Amniotic stem cell (primary cell): ENCODE measurements around the gene ZNF43.
"Not testable (repeated sequence)": the region's sequence is repeated elsewhere in the genome, so short reads cannot be mapped to it uniquely, and the experiment has no call there.

Source experiments
- DNase-seq: peaks from one replicate; lab custom pipeline; 2025; lab: John Stamatoyannopoulos, UW

Gene ZNF43

DNA sequence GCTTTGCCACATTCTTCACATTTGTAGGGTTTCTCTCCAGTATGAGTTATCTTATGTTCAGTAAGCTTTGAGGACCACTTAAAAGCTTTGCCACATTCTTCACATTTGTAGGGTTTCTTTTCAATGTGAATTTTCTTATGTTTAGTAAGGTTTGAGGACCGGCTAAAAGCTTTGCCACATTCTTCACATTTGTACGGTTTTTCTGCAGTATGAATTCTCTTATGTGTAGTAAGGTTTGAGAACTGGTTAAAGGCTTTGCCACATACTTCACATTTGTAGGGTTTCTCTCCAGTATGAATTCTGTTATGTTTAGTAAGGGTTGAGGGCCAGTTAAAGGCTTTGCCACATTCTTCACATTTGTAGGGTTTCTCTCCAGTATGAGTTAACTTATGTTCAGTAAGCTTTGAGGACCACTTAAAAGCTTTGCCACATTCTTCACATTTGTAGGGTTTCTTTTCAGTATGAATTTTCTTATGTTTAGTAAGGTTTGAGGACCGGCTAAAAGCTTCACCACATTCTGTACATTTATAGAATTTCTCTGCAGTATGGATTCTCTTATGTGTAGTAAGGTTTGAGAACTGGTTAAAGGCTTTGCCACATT, 27.5 kb downstream of the ZNF43 start:
- DNase-seq = not testable (repeated sequence)

DNA sequence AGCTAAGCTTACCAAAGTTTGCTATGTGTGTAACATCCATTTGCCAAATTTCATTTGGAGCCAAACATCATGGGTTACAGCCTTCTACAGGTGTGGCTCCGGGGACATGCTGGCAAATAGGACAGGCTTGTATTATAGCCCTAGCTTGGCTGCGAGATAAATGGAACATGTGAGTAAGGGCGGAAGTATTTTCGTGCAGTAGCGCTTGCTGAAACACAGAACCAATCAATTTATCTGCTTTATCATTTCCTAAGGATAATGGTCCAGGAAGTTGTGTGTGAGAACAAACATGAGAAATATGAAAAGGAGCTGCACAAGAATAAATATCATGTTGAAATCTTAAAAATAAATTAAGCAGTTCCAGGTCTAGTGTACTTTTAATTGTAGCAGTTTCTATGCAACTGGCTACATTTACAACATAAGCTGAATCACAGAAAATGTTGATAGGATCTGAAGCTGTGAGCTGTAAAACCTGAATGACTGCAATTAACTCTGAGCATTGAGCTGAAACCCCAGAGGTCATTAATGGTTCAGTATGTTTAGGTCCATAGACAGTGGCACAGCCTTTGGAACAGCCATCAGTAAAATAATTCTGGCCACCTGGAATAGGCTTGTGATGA, 46.4 kb downstream of the ZNF43 start:
- DNase-seq = no peak

DNA sequence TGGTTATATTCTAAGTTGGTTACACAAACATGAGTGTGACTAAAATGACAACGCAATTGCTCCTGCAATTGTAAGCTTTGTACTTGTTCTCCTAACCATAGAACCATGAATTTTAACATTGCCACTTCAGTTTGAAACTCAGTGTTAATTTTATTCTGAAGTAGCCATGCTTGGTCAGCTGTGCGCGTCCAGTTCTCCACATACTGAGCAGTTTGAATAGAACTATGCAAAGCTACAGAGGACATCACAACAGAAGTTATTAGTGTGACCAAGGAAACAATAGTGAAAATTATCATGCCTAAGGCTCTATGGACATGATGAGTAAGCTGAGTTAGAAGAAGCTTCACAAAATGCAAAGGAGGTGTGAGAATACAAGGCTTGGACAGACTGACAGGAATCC, 49.0 kb downstream of the ZNF43 start:
- no peak for DNase-seq

DNA sequence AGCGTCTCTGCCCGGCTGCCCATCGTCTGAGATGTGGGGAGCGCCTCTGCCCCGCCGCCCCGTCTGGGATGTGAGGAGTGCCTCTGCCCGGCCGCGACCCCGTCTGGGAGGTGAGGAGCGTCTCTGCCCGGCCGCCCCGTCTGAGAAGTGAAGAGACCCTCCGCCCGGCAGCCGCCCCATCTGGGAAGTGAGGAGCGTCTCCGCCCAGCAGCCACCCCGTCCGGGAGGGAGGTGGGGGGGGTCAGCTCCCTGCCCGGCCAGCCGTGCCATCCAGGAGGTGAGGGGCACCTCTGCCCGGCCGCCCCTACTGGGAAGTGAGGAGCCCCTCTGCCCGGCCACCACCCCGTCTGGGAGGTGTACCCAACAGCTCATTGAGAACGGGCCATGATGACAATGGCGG, 60.2 kb downstream of the ZNF43 start:
- not testable (repeated sequence) for DNase-seq

DNA sequence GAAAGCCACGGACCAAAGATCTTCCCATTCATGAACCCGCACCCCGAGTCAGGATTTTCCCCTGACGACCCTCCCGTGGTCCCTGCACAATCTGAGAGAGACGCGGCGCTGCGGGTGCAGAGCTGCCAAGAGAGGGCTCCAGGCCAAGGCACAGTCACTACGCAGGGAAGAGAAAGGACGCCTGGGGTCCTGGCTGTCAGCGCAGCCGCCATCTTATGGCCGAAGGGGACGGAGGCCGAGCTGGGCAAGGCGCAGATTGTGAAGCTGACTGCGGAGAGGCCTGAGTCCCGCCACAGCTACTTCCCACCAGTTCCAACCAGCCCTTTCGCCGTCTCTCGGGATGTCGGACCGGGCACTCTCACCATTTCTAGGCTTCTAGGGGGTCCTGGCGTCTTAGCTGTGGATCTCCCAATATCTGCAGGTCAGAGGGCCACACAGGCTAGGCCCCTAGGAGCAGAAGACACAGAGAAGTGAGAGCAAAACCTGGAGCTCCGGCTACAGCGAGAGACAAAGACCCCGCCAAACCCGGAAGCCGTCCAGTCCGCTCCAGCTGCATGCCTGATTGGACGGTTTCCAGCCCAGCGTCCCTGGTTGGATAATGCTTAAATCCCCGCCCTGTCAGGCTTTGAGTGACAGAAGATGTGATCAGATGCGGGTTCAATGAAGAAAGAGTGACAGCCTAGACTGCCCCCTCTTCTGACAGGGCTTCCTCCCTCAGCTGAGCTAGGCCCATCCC, 68.7 kb downstream of the ZNF43 start, which contains the start of gene ZNF100:
ZNF100 (minus strand) TSS at position 515 of the 736 bp plus-strand sequence; CDS start at position 365, 150 bp downstream.
- peak; percentile 89 for DNase-seq

DNA sequence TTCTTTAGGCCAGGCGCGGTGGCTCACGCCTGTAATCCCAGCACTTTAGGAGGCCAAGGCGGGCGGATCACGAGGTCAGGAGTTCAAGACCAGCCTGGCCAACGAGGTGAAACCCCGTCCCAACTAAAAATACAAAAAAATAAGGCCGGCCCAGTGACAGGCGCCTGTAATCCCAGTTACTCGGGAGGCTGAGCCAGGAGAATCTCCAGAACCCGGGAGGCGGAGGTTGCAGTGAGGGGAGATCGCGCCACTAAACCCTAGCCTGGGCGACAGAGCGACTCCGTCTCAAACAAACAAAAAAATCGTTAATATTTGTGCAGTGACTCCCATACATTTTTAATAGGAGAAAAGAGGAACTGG, 69.3 kb downstream of the ZNF43 start:
- not testable (repeated sequence) for DNase-seq

DNA sequence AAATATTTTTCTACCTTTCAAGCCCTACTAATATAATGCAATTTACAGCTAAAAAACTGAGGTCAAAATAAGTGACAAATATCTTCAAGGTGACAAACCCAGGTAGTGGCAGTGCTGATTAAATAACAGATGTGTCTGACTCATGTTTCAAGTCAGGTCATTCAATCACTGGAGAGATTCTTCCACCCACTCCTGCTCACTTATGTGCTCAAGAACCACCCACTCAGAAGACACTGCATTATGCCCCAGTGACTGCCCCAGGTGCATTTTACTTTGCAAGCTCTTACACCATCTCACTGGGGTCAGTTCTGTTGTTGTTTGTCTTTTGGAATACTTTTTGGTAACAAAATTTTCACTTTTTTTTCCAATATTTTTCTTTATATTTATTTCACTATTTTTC, 70.8 kb downstream of the ZNF43 start:
- DNase-seq = no peak

DNA sequence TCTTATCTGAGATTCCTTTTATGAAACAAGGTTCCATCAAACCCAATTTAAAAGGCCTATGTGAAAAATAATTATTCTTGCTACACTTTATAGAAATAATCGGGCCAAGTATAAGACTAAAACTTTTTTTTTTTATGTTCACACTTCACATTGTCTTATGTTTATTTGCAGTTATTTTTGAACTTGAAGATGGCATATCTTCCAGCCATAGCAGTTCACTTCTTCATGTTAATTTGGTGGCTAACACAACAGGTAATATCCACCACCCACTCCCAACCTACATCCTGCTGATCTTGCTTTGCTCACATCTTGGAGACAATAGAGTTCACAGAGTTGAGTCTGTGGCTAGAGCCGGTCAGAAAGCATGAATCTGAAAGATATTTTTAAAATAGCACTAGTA, 74.4 kb downstream of the ZNF43 start:
- not testable (repeated sequence) for DNase-seq

DNA sequence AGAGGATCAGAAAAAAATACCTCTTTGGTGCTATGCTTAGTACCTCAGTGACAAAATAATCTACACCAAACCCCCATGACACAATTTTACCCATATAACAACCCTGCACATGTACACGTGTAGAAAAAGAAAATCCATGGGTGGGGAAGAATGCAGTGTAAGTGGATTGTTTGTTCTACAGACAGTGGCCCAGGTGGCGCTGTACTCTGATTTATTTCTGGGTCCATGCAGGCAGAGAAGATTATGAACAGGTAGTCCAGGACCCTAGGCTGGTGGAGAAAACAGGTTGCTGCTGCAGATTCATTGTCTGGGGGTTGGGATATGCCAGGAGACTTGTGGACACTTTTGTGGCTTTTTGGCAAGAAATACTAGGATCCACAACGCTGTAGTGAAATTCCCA, 77.7 kb downstream of the ZNF43 start:
- DNase-seq = no peak

DNA sequence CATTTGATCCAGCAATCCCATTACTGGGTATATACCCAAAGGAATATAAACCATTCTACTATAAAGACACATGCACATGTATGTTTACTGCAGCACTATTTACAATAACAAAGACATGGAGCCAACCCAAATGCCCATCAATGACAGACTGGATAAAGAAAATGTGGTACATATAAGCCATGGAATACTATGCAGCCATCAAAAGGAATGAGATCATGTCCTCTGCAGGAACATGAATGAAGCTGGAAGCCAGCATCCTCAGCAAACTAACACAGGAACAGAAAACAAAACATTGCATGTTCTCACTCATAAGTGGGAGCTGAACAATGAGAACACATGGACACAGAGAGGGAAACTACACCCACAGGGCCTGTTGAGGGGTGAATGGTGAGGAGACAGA, 80.4 kb downstream of the ZNF43 start:
- DNase-seq = not testable (repeated sequence)
